Stimulated activated effector memory CD8-positive, alpha-beta T cell treated with anti-CD3 and anti-CD28 coated beads, Interleukin-12 subunit alpha, Interleukin-12 subunit beta, amount 100 ng/mL, for 72 hours (primary cell): ENCODE data around the gene MAPKAP1.

Experiments used
- ATAC-seq: fragments of 150-1000 bp; cut with Tn5 transposase; 2 replicates; pipeline ENCODE4 v1.10.0; 2021
- DNase-seq, 2 donors: peaks; one replicate each; pipeline ENCODE4 v3.0.0; 2021 to 2022; ENCODE audit warnings: low spot score in 2 of 2
- H3K27ac Mint-ChIP-seq: one replicate; pipeline ENCODE4 v1.8.0; 2022; ENCODE audit warnings: mild to moderate bottlenecking, mixed read lengths
- H3K36me3 Mint-ChIP-seq: one replicate; pipeline ENCODE4 v1.8.0; 2022; ENCODE audit warnings: mild to moderate bottlenecking, mixed read lengths
- H3K4me1 Mint-ChIP-seq: one replicate; pipeline ENCODE4 v1.8.0; 2022; ENCODE audit warnings: mixed read lengths
- H3K4me3 Mint-ChIP-seq: one replicate; pipeline ENCODE4 v1.8.0; 2022; ENCODE audit warnings: mild to moderate bottlenecking, mixed read lengths
- H3K9me3 Mint-ChIP-seq: one replicate; pipeline ENCODE4 v1.8.0; 2022; ENCODE audit warnings: mixed read lengths

Gene MAPKAP1

DNA sequence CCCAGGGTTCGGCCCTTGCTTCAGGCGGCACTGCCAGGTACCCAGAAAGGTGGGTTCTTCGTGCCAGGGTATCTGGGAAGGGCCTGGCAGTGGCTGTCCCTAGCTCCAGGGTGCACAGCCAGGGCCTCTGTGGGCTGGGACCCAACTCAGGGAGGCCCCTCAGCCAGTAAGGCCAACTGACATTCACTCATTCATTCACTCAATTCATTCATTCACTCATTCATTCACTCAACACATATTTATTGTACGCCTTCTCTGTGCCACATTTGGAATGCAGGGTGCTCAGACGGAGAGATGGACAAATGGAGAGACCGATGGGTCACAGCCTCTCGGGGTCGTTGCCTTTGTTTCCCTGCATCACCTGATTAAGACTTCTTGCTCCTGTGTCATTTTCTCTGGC lies 290.5 kb downstream of the MAPKAP1 start:
- Mint-ChIP-seq H3K4me3 (no peak overlapping the region), H3K36me3 (no peaks in the 10 kb centered on the region), H3K4me1 (no peaks in the 10 kb centered on the region), H3K27ac (no peak overlapping the region), H3K9me3 (no peaks in the 10 kb centered on the region)
- no peak for ATAC-seq
- DNase-seq: no peak

DNA sequence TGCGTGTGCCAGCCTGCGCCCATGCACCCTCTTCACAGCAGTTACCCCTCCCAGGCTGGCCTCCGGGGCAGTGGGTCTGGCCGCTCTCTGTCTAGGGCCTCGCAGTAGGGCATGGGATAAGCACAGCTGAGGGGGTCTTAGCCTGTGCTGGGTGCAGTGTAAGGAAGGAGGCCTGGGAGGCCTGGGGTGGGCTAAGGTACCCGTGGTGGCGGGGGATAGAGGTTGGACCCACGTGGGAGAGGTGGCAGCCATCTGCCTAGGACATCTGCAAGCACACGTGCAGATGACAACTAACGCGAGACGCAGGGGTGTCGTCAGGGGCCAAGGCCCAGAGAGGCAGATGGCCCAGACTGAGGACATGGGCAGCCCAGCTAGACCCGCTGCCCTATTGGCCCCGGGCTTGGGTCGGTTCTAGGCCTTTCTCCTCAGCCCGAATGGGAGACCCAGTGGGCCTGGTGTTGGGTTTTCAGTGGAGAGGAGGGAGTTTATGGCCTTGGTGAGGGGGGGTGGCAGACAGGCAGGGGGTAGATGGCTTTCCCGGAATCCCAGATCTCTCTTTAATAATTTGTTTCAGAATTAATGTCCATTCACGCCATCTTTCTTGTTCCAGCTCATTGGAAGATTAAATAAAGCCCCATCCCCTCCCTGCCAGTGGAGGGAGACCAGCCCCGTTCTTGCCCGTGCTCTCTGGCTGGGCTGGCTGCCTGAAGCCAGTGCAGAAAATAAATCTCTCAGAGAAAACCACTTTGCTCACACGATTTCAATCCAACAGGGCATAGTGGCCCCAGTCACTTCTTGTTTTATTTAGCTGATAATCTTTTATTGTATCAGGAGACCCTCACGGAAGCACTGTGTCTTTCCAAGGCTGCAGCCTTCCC lies 291.2 kb downstream of the MAPKAP1 start:
- Mint-ChIP-seq H3K27ac (no peak overlapping the region), H3K4me1 (no peaks in the 10 kb centered on the region), H3K36me3 (no peaks in the 10 kb centered on the region), H3K9me3 (no peaks in the 10 kb centered on the region), H3K4me3 (no peak overlapping the region)
- no peak for DNase-seq
- ATAC-seq: peak; percentile 31

DNA sequence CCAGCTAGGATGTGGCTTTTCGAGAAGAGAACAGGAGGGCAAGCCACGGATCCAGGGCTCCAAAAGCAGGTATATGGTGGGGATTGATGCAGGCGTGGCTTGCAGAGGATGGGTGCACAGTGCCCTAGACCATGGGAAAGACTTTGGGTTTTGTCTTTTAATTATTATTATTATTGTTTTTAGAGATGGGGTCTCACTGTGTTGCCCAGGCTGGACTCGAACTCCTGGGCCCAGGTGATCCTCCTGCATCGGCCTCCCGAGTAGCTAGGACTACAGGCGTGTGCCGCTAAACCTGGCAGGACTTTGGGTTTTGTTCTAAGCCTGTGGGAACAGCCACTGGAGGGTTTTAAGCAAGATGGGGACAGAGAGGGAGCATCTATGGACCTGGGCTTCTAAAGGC lies 293.4 kb downstream of the MAPKAP1 start:
- Mint-ChIP-seq H3K9me3 (no peaks in the 10 kb centered on the region), H3K4me1 (peaks cover 16% of the 10 kb centered on the region), H3K36me3 (no peaks in the 10 kb centered on the region), H3K4me3 (no peak overlapping the region), H3K27ac (no peak overlapping the region)
- ATAC-seq (no peak), DNase-seq (no peak)

DNA sequence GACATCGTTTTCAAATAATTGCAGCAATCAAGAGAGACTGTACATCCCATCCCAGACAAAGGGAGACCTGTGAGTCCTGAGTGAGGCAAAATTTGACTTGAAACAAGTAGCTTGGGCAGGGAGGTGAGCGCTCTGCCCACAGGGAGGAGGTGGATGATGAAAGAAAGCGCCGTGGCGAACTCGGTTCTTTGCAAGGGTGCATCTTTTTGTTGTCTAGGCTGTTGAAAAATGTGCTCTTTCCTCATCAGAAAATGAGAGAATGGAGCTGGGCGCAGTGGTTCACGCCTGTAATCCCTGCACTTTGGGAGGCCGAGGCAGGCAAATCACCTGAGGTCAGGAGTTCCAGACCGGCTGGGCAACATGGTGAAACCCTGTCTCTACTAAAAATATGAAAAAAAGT lies 294.8 kb downstream of the MAPKAP1 start:
- Mint-ChIP-seq H3K9me3 (no peaks in the 10 kb centered on the region), H3K4me1 (peaks cover 23% of the 10 kb centered on the region), H3K36me3 (no peaks in the 10 kb centered on the region), H3K4me3 (no peak overlapping the region), H3K27ac (no peak overlapping the region)
- ATAC-seq (no peak), DNase-seq (no peak)

DNA sequence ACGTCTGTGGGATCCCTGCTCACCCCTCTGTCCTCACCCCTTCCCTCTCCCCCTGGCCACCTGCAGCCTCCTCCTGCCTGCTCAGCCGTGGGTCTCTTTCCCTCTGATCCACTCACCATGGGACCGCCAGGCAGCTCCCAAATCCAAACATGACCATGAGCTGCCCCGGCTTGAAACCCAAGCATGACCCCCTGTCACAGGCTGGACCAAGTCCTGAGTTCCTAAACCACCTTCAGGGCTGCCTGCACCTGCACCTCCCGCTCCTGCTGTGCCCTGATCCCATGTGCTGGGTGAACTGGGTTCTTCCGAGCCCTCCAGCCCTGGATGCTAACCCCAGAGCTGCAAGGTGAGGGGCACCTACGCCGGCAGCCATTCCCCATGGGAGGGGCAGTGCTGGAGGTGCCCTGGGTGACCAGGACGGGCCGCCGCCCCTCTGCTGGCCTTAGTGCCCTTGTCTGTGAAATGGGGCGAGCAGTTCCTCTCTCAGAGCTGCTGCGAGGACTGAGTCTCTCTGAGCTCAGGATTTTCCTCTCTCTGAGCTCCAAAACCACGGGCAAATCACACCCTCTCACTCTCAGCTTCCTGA lies 295.7 kb downstream of the MAPKAP1 start:
- Mint-ChIP-seq H3K36me3 (no peaks in the 10 kb centered on the region), H3K9me3 (no peaks in the 10 kb centered on the region), H3K4me3 (no peak overlapping the region), H3K4me1 (peaks cover 25% of the 10 kb centered on the region), H3K27ac (no peak overlapping the region)
- ATAC-seq: no peak
- DNase-seq: no peak

DNA sequence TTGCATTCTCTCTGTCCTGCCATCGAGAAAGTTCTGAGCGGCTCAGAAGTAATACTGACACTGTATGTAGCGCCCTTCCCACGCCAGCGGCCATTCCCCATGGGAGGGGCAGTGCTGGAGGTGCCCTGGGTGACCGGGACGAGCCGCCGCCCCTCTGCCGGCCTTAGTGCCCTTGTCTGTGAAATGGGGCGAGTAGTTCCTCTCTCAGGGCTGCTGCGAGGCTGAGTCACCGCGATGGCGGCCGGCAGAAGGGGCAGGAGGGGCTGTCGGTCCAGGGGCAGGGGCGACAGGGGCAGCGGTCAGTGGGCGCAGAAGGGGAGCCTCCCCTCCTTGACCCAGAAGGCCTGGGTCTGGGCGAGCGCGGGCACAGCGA lies 296.5 kb downstream of the MAPKAP1 start:
- H3K4me3 Mint-ChIP-seq: no peak overlapping the region
- no peak for DNase-seq

DNA sequence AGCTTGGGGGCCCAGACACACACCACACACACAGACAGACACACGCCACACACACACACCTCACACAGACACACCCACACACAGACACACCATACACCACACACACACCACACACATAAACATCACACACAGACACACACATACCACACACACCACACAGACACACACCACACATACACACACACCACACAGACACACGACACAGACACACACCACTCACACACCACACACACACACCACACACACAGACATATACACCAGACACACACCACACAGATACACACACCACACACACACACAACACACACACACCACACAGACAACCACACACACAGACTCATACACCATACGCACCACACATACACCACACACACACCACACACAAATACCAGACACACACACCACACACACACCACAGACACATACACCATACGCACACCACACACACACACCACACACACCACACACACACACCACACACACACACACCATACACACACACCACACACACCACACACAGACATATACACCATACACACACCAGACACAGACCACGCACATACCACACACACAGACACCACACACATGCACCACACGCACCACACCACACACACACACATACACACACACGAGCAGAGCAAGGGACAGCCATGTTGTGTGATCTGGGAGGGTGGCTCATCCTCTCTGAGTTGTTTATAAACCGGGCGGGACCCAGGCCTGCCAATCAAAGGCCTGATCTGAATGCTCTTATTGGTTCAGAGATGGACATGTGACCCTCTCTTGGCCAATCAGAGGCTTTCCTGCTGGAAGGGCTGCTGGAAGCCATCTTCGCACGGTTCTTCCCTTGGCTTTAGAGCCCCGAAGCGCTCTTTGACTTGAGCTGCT lies 297.1 kb downstream of the MAPKAP1 start:
- ATAC-seq: peak; percentile 42
- Mint-ChIP-seq H3K4me1 (peaks cover 25% of the 10 kb centered on the region), H3K9me3 (no peaks in the 10 kb centered on the region), H3K27ac (peak overlapping the region; percentile 56), H3K36me3 (no peaks in the 10 kb centered on the region), H3K4me3 (peak overlapping the region; percentile 78)
- no peak for DNase-seq

More for the DNA sequence above, 296.5 kb downstream of the MAPKAP1 start:
- Mint-ChIP-seq H3K9me3 (no peaks in the 10 kb centered on the region), H3K27ac (peak overlapping the region; percentile 56), H3K36me3 (no peaks in the 10 kb centered on the region), H3K4me1 (peaks cover 25% of the 10 kb centered on the region)
- ATAC-seq: no peak

DNA sequence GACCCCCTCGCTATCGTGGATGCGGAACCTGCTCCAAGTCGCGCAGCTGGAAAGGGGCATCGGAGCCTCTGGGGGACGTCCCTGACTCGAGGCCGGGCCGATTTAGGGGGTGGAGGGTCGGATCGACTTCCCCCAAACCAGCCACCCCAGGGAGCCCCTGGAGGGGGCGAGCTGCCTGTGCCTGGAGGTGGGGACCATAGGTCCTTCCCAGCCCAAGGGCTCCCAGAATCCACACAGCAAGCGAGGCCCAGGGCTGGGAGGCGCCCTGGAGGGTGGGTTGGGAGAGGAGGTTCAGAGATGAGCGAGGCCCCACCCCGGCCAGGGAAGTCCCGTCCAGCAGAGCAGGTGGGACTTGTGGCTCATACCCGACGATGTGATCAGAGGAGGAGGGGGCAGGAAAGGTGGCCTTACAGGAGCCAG lies 297.8 kb downstream of the MAPKAP1 start:
- ATAC-seq (peak; percentile 38), DNase-seq (no peak)
- H3K9me3 Mint-ChIP-seq: no peaks in the 10 kb centered on the region
- H3K4me3 Mint-ChIP-seq: peak overlapping the region; percentile 78
- peaks cover 25% of the 10 kb centered on the region for H3K4me1 Mint-ChIP-seq
- H3K36me3 Mint-ChIP-seq: no peaks in the 10 kb centered on the region
- no peak overlapping the region for H3K27ac Mint-ChIP-seq

DNA sequence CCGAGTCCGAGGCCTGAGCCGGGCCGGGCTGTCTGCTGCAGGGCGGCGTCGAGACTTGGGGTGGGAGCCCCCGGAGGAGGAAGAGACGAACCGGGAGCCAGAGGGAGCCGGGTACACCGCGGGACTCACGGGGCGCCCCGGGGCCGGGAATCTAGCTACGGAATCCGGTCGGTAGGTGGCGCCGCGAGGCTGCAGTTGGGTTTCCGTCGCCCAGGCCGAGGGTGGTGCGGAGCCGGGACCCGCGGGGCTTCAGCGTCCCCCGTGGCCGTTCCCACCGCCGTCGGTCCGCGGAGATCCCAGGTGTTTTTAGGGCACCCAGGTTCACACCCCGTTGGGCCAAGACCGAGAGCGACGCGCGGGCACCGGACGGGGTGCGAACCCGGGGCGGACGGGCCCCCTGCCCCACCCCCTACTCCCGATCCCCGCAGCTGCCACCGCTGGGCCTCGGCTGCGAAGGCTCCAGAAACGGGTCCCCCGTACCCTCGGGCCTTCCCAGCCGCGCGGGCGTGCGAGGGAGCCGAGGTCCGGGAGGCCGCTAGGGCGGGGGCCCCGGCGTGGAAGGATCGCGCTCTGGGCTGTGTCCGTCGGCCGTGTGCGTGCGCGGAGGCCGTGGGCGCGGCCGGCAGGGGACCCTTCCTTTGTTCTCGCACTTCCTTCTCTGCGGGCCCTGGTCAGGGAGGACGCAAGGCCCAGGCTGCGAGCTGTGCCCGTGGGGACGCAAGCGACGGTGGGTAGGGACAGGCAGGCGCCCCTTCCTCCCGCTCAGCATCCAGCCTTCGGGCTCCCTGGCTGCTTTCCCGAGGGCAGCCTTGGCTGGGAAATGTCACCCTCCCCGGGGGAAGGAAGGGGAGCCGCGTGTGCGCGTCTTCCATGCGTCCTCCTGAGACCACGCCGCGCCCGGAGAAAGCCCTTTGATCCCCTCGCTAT lies 298.8 kb downstream of the MAPKAP1 start:
- peak; percentile 80 to 84 for DNase-seq
- H3K4me3 Mint-ChIP-seq: peak overlapping the region; percentile 78
- no peaks in the 10 kb centered on the region for H3K36me3 Mint-ChIP-seq
- no peak overlapping the region for H3K27ac Mint-ChIP-seq
- H3K9me3 Mint-ChIP-seq: no peaks in the 10 kb centered on the region
- peaks cover 25% of the 10 kb centered on the region for H3K4me1 Mint-ChIP-seq
- peak; percentile 82 for ATAC-seq

DNA sequence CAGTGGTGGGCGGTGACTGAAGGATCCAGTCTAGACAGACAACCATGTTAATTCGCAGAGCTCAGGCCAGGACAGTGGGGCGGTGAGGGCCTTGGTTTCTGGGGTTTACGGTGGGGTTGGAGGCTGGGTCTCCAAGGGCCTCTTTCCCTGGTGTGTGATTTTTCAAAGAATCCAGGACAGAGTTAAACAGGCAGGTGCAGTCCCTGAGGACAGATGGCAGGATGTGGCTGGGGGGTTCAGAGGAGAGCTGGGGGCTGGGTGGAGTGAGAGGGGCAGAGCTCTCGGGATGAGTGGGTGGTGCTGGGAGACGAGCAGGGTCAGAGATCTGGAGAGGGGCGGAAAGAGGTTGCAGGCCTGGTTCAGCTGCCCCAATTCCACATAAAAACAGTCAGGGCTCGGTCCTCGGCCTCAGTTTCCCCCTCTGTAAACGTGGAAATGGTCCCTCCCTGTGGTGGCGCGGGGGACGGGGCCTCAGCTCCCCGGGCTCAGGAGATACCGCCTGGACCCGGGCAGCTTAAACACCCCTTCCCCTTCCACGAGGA lies 299.5 kb downstream of the MAPKAP1 start:
- peaks cover 25% of the 10 kb centered on the region for H3K4me1 Mint-ChIP-seq
- ATAC-seq: peak; percentile 25

DNA sequence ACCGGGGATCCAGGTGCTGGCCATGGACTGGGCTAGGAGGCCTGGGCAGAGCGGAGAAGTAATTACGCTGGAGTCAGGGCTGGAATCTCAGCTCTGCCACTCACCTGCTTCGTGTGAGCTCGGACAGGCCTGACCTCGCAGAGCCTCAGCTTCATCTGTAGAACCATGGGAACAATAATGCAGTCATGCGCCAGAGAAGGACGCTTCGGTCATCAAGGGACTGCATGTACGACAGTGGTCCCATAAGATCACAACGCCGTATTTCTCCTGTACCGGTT lies 300.3 kb downstream of the MAPKAP1 start:
- DNase-seq: no peak
- no peaks in the 10 kb centered on the region for H3K36me3 Mint-ChIP-seq
- no peak overlapping the region for H3K27ac Mint-ChIP-seq
- no peak for ATAC-seq
- peak overlapping the region; percentile 78 for H3K4me3 Mint-ChIP-seq
- H3K4me1 Mint-ChIP-seq: peaks cover 25% of the 10 kb centered on the region
- H3K9me3 Mint-ChIP-seq: no peaks in the 10 kb centered on the region

More for the DNA sequence above, 299.5 kb downstream of the MAPKAP1 start:
- no peak overlapping the region for H3K27ac Mint-ChIP-seq
- H3K9me3 Mint-ChIP-seq: no peaks in the 10 kb centered on the region
- DNase-seq: no peak
- H3K36me3 Mint-ChIP-seq: no peaks in the 10 kb centered on the region
- H3K4me3 Mint-ChIP-seq: peak overlapping the region; percentile 78

DNA sequence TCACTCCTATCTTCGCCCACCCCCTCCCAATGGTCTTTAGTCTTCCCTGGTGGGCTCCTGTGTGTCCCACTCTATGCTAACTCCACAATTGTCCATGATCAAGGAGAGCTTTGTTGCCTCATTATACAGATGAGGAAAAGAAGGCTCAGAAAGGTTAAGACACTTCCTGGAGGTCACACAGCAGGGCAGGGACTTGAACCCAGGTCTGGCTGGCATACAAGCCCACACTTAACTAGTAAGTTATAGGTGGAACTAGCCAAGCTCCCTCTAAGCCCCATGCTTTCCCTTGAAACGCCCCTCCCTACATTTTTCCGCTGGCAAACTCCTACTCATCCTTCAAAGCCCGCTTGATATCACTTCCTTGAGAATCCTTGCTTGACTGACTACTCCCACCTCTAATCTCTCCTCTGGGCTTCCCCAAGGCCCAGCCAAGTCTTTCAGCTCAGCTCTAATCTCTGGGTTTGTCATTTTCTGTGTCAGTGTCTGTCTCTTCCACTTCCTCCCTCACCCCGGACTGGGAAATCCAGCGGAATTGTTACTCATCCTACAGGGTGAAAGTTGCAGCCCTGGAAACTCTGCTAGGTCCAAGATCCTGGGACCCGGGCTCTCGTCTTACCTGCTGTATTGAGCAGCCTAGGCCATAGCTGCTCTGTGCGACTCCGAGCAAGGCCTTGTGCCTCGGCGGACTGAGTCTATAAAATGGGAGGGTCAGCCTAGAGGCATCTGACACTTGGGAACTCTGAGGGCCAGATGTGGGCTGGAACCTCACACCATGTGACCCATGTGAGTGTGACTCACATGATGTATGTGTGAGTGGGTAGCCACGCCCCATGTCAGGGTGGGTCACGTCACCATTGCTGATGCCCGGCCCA lies 300.8 kb downstream of the MAPKAP1 start:
- Mint-ChIP-seq H3K4me3 (no peak overlapping the region), H3K36me3 (no peaks in the 10 kb centered on the region), H3K27ac (no peak overlapping the region), H3K9me3 (no peaks in the 10 kb centered on the region), H3K4me1 (peaks cover 25% of the 10 kb centered on the region)
- no peak for DNase-seq
- no peak for ATAC-seq

DNA sequence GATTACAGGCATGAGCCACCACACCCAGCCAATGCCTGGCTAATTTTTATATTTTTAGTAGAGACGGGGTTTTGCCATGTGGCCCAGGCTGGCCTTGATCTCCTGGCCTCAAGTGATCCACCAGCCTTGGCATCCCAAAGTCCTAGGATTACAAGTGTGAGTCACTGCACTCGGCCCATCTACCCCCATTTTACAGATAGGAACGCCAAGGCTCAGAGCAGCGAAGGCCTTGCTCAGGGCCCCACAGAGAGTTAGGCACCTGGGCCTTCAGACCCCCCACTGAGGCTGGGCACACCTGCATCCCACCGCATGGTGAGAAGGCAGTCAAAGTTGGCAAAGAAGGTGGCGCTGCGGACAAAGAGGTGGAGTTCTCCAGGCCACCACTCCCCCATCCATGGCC lies 302.3 kb downstream of the MAPKAP1 start:
- H3K9me3 Mint-ChIP-seq: no peaks in the 10 kb centered on the region
- no peaks in the 10 kb centered on the region for H3K36me3 Mint-ChIP-seq
- no peak for ATAC-seq
- no peak overlapping the region for H3K4me3 Mint-ChIP-seq
- DNase-seq: no peak
- no peak overlapping the region for H3K27ac Mint-ChIP-seq
- H3K4me1 Mint-ChIP-seq: peaks cover 19% of the 10 kb centered on the region
